DLD1 (cell line): ENCODE results near the gene ADGRG1.
"Not testable (repeated sequence)": the region's sequence is repeated elsewhere in the genome, so short reads cannot be mapped to it uniquely, and the experiment has no call there.

ENCODE experiments used
- in situ Hi-C: cut with HindIII; loops from 2 replicates; pipeline ENCODE4 v1.10.0; 2017; ENCODE audit warnings: low sequenced_read_pairs

Gene ADGRG1

DNA sequence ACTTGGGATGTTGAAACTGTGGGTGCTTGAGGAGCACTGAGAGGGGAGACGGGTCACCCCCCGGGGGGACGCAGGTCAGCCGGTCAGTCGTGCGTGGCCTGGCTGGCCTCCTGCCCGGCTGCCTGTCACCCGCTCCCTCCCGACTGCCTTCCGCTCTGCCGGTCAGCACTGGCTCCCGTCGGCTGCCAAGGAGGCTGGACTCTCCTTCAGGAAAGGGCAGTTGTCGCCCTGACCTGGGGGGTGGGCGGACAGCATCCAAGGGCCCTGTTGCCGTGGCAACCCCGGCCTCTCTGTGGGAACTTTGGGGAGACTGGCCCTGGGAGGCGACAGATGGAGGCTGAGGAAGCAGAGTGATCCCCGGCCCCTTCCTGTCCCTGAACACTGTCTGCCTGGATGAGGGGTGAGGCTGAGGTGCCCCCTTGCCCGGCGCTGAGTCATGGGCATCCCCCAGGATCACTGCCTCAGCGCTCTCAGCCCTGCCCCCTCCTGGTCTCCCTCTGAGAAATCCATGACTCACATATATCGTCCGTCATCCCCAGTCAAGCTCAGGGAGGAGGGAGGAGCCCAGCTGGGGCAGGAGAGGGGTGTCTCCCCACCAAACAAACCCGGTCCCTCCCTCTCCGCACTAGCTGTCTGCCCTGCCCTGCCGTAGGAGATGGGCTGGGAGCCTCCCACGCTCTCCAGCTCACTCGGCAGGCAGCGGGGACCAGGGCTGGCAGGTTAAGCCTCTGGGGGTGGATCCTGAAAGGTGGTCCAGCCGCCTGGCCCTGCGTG, at the start of gene ADGRG1:
ADGRG1 (plus strand) TSS at position 623 of the 774 bp plus-strand sequence. CDS start 21,658 bp downstream, outside the sequence.
- in situ Hi-C loops, result no loop called here

DNA sequence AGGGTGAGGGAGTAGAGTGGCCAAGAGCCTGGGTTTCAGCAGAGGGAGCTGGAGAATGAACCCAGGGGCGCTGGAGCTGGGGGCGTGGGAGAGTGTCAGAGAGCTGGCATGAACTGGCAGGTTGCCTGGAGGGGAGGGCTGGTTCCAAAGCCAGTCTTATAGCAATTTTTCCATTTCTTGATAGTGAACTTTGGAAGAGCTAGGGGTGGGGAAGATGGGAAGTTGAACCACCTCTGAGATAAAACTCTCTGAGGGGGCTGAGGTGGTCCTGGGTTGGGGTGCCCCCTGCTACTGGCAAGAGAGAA, 49.1 kb upstream of the ADGRG1 start:
- in situ Hi-C loops, result no loop called here

DNA sequence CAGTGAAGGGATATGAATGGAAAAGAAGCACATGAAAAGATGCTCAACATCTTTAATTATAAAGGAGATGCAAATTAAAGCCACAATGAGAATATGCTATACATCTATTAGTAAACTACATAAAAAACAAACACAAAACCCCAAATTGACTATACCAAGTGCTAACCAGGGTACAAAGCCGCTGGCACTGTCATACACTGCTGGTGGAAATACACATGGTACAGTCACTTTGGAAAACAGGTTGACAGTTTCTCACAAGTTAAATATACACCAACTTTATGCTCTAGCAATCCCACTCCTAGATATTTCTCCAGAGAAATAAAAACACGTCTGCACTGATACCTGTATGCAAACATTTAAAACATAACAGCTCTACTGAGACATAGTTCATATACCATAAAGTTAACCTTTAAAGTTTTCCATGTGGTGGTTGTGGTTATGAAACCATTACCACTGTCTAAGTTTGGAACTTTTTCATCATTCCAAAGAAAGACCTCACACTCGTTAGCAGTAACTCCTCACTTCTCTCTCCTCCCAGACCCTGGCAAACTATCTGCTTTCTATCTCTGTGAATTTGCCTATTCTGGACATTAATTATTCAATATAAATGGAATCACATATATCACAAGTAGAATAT, 43.3 kb upstream of the ADGRG1 start:
- in situ Hi-C loops, result no loop called here

DNA sequence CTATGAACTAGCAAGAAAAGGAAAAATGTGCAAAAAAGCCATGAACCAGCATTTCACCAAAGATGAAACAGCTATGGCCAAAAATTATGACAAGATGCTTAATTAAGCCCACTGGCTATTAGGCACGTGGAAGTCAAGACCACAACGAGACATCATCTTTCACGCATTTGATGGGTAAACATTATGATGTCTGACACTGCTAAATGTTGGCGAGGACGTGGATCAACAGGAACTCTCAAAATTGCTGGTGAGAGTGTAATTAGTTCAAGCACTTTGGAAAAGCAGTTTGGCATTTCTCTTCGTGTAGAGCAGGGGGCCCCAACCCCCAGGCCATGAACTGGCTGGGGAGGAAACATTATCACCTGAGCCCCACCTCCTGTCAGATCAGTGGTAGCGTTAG, 39.6 kb upstream of the ADGRG1 start:
- in situ Hi-C loops, result no loop called here

DNA sequence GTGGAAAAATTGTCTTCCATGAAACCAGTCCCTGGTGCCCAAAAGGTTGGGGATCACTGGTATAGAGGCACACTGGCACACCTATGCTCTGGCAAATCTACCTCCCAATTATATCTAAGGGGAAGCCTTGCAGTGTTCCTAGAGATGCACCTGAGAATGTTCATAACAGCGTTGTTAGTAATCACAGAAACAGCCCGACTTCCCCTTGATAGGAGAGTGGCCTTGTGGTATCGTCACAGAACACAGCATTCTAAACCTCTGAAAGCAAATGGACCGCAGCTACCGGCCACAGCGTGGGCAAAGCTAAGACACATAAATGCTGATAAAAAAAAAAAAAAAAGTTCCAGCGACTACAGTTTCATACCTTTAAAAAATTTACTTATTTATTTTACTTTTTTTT, 39.1 kb upstream of the ADGRG1 start:
- in situ Hi-C loops, result no loop called here

DNA sequence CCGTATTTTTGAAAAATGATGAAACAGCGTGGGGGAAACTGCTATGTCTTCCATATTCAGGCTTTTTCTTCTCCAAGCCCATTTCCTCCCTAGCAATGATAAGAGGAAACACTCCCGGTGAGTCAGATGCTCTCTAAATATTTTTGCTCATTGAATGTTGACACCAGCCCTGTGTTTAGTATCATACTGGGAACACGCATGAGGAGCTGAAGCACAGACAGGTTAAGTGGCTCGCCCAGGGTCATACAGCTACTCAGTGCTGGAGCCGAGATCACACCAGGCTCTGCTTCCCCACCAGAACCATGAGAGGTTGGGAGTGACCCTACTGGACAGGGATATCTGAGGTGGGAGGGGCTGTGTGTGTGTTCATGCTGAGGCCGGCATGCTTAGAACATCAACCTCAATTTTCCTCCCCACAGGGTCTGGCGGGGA, 37.8 kb upstream of the ADGRG1 start:
- in situ Hi-C loops, result no loop called here

DNA sequence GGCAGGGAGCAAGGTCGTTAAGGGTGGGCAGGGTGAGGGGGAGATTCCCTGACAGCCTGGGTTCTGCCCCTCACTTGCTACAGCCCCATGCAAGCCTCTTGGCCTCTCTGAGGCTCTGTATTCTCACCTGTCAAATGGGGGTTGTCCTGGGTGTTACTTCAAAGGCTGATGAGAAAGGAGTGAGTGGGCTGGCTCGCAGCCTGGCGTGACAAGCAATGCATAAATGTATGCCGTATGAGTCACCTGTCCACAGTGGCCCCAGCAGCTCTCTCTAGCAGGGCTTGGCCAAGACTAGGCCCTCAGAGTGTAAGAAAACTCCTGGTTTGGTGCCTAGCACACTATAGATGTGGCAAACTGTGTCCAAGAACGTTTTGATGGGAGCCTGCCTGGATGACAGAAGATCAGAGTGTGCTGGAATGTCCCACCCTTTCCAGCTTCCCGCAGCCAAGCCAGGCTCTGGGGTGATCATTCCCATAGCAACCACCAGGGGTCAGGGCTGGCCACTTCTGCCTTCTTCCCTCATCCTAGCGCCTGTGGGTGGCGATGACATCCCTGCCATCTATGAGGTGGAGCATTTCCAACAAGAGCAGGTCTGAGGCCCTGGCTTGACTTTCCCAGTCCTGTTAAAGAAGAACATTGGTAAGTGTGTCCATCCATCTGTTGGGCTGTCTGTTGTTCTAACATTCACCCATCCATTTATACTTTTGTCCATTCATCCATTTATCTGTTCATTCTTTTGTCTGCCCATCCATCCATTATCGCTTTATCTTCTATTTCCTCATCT, 37.2 kb upstream of the ADGRG1 start:
- in situ Hi-C loops, result no loop called here

DNA sequence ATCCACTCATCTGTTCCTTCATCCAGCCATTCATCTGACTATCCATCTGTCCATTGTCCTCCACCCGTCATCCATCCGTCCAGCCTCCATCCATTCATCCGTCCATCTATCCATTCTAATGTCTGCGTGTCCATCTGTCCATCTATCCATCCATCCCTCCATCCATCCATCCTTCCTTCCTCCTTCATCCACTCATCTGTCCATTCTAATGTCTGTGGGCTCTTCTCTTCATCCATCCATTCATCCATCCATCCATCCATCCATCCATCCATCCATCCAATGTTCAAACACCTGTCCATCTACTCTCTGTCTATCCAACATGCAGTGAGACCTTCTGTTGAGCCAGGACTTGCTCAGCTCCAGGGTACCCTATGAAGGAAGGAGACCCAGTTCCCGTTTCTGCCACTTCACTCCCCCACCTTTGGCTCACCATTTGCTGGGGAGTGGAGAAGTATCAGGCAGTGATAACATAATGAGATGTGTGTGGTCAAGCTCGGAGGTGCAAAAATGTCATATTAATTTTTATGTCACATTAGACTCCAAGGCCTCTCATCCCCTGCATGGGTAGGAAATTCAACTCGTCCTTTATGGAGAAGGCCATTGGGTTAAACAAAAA, 36.5 kb upstream of the ADGRG1 start:
- in situ Hi-C loops, result no loop called here

DNA sequence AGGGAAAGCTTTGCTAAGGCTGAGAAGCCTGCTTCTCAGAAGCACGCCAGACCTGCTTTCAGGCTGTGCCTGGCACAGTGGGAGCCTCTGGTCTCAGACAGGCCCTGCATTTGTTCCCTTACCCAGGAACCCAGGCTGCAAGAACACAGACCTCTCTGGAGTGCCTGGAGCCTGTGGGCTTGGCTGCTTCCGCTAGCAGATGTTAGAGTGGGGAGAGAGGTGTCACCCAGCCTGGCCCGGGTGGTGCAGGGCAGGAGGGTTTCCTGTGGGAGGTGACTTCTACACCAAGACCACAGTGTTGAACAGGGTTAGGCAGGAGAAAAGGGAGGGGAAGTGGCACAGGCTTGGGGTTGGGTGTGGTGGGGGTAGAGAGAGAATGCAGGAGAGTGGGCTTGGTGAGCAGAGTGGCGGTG, 35.8 kb upstream of the ADGRG1 start:
- in situ Hi-C loops, result no loop called here

DNA sequence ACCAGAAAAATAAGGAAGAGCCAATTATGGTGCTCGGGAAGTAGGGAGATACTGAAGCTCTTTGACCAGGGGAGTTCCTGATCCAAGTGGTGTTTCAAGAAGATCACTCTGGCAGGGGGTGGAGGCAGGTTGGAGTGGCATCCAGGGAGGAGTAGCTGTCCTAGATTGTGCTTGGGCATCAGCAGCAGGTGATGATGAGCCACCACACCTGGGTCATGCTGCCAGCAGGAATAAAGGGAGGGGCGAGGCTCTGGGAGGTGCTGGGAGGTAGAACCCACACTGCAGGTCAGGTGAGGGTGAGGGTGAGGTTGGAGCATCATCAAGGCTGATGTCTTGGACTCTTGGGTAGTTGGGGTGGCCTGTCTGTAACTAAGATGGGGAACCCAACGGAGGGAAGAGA, 35.4 kb upstream of the ADGRG1 start:
- in situ Hi-C loops, result no loop called here

DNA sequence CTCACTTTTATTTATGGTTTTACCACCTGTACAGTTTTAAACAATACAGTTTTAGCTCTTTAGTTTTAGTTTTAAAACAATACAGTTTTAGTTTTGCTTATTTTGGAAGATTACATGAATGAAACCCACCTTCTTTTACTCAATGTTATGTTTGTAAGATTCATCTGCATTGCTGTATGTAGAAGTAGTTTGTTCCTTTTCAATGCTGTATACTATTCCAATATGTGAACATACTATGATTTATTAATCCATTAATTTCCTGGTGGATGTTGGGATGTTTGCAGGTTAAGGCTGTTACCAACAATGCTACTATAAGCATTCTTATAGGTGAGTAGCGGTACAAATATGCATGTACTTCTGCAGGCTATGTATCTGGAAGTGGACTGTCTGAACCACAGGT, 34.4 kb upstream of the ADGRG1 start:
- in situ Hi-C loops, result no loop called here

DNA sequence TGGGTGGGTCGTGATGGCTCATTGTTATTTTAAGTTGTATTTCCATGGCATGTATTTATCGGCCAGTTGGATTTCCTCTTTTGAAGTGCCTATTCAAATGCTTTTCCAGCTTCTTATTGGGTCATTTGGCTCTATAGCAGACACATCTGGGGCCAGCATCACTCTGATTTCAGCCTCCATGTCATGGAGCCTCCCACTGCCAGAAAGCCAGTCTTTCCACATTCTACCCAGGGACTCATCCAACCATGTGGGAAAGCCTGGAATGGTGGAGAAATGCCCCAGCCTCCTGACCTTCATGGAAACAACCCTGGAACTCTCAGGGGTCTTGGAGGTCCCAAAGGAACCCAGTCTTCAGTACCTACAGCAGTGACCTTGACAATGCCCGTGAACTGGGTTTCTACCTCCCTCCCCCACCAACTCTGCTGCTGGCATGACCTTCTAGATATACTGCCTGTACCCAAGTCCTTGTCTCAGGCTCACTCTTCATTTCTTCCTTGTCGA, 33.8 kb upstream of the ADGRG1 start:
- in situ Hi-C loops, result no loop called here

DNA sequence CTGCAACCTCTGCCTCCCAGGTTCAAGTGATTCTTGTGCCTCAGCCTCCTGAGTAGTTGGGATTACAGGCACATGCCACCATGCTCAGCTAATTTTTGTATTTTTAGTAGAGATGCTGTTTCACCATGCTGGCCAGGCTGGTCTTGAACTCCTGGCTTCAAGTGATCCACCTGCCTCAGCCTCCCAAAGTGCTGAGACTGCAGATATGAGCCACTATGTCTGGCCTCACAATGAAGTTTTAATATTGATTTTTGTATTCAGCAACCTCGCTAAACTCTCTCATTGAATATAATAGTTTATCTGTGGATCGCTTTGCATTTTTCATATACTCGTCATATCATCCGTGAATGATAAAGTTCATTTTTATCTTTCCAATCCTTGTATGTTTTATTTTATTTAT, 32.2 kb upstream of the ADGRG1 start:
- in situ Hi-C loops, result not testable (repeated sequence)

DNA sequence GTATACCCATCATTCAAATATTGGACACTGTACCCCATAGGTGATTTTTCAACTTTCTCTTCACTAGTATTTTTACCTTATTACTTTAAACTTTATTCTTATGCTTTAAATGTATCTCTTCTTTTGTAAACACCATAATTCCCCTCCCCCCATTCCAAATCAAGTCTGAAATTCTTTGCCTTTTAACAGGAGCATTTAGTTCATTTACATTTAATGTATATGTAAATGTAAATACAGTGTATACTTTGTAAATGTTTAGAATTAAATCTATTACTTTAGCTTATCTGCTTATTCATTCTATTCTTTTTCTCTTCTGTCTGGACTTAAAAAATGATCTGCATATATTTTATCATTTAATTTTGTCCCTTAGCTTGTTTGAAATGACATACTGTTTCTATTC, 30.0 kb upstream of the ADGRG1 start:
- in situ Hi-C loops, result no loop called here

DNA sequence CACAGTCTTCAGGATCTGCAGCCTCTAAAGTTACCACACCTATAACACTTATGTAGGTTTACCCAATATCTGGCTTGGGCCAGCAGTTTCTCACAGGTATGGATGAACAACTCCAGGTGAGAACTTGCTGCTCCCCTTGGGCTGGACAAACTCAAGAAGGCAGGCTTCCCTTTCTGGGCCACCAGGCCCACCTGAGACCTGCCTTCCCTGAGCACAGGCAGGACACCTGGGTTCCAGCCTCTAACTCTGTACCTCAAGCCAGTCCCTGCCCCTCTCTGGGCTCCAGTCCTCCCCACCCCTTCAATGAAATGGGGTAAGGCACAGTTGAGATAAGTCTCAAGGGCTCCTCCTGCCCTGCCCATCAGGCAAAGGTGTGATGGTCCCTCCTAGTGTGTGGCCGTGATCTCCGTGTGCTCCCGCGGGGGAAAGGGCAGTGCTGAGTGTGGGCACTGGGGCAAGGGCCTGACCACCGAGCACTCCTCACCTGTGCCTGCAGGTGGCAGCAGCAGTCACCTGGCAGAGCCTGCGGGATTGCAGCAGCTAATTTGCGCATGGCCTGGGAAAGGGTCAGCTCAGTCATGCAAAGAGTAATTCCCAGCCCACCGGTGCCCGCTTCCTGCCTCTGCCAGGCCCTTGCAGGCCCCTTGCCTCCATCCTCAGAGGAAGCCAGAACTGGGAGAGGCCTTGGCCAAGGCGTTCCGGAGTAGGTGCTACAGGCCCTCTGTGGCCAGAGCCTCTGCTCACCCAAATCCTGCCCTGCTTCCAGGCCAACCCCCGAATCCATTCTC, 28.2 kb upstream of the ADGRG1 start:
- in situ Hi-C loops, result no loop called here

DNA sequence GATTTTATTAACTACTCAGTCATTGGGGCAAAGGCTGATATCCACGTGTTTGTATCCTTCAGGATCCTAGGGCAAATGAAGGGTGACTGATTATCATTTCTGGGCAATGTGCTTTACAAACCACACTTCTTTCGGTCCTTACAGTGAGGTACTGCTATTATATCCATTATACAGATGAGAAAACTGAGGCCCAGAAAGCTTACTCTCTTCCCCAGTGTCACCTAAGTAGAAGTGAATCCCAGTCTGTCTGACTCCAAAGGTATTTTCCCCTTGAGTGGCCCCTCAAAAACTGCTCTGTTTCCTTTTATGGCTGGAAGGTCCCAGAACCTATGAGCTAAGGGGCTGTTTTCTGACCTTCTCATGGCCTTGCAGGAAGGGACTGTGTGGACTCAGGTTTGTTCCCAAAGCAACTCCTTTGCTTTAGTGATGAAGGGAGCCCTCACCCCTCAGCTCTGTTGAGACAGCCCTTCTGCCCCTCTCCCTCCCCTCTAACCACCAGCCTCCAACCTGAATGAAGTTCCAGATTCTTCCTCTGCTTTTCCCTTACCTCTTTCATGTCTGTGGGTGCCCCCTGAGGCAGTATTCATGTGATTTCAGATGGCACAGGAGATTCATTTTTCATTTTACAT, 27.4 kb upstream of the ADGRG1 start:
- in situ Hi-C loops, result no loop called here

DNA sequence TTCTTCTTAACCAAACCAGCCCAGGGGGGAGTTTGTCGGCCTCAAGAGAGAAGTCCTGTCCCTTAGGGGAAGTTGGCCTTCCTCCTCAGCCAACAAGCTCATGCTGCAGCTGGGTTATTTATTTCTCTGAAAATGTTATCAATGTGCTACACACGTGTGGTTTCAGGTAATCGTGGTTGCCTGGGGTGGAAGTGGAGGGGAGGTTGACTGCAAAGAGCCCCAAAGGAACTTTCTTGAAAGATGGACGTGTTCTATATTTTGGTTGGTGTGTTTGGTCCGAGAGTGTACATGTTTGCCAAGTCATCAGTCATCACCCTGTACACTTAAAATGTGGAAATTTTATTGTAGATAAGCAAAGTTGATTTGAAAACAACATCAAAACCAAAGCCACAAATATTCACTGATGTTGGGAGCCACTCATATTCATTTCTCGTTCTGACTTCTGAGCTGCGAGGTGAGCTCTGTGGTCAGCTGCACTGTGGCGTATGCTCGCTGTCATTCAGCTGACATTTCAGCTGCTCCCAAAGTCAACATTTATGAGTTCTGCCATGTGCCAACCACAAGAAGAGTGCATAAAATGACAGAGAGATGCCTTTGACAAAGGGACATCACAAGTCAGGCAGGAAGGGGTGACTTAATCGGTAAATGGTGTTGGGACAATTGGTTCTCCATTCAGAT, 26.5 kb upstream of the ADGRG1 start:
- in situ Hi-C loops, result no loop called here

DNA sequence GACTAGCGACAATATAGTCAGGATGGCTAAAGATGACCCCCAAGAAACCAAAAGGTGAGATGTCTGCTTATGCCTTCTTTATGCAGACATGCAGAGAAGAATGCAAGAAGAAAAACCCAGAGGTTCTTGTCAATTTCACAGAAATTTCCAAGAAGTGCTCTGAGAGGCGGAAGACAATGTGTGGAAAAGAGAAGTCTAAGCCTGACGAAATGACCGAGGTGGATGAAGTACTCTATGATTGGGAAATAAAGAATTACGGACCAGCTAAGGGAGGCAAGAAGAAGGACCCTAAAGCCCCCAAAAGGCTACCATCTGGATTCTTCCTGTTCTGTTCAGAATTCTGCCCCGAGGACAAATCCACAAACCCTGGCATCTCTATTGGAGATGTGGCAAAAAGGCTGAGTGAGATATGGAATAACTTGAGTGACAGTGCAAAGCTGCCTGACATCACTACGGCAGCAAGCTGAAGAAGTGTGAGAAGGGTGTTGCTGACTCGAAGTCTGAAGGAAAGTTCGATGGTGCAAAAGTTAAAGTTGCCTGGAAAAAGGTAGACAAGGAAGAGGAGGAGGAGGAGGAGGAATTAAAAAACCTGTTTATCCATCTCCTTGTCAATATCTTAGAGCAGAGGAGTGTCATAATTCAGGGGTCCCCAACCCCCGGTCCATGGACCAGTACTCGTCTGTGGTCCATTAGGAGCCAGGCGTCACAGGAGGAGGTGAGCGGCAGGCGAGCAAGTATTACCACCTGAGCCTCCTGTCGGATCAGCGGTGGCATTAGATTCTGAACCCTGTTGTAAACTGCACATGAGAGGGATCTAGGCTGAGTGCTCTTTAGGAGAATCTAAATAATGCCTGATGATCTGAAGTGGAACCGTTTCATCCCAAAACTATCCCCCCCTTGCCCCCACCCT, 25.1 kb upstream of the ADGRG1 start:
- in situ Hi-C loops, result no loop called here

DNA sequence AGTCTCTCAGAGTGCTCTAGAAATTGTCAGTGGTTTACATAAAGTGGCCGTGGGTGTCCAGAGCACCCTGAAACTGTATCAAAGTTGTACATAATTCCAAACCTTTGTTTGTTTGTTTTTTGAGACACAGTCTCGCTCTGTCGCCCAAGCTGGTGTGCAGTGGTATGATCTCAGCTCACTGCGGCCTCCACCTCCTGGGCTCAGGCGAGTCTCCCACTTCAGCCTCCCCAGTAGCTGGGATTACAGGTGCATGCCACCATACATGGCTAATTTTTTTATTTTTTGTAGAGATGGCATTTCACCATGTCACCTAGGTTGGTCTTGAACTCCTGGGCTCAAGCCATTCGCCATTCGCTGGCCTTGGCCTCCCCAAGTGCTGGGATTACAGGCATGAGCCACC, 24.3 kb upstream of the ADGRG1 start:
- in situ Hi-C loops, result no loop called here
